Type B pancreatic cell (in vitro differentiated cells): ENCODE results near the gene SMIM5. TPM values are rescaled to one million over a fixed set of nuclear protein-coding genes. Genes with fewer than 3 reads are reported as not detected.
A peak's percentile ranks its signal among the peaks of the same experiment; 100 is the strongest.

Experiments used
- DNase-seq: peaks from one replicate; pipeline ENCODE4 v3.0.0; 2021; ENCODE audit warnings: mixed read lengths; ENCODE audit not compliant: unreplicated experiment; ENCODE audit errors: extremely low spot score
- H3K27ac Mint-ChIP-seq: 2 replicates; pipeline ENCODE4 v1.8.0; 2021; ENCODE audit warnings: mild to moderate bottlenecking, mixed read lengths
- H3K27me3 Mint-ChIP-seq: 2 replicates; pipeline ENCODE4 v1.8.0; 2021; ENCODE audit warnings: mixed read lengths
- H3K36me3 Mint-ChIP-seq: 2 replicates; pipeline ENCODE4 v1.8.0; 2021; ENCODE audit warnings: mixed read lengths
- H3K4me1 Mint-ChIP-seq: one replicate; pipeline ENCODE4 v1.8.0; 2021; ENCODE audit warnings: mixed read lengths; ENCODE audit not compliant: unreplicated experiment
- H3K4me3 Mint-ChIP-seq: 2 replicates; pipeline ENCODE4 v1.8.0; 2021; ENCODE audit warnings: mild to moderate bottlenecking, mixed read lengths
- H3K9me3 Mint-ChIP-seq: 2 replicates; pipeline ENCODE4 v1.8.0; 2021; ENCODE audit warnings: mixed read lengths
- total RNA-seq: library from RNA; stranded (reverse); gene quantifications from 2 replicates; pipeline ENCODE4 v1.2.1, GENCODE V29; 2021; ENCODE audit warnings: low replicate concordance
- TF ChIP-seq, protein P1 (sequence below): fragments of 200-600 bp; sonication (generic); conservative IDR thresholded peaks from 2 replicates; pipeline ENCODE4 v1.5.0; 2021; ENCODE audit warnings: antibody characterized with exemption, mild to moderate bottlenecking

Gene SMIM5
- total RNA-seq, 1 donor from 2014 or later: 9.3 TPM

DNA sequence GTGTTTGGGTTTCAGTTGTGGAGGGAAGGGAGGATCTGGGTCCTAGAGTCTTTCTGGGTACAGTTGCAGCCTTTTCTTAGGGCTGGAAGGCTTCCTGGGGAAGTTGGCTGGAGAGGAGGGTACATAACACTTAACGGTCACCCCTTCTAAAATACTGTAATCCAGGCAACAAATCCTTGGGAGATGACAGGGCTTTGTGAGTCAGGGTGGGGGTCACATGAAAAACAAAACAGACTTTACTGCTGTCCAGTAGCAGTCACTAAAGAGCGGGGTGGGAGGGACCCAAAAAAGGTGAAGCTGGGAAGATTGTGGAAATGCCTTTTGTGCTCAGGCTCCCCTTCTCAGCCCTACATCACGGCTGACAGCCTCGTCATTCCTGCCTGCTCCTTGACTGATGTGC, 40.3 kb downstream of the SMIM5 start:
- TF ChIP-seq, protein P1, sequence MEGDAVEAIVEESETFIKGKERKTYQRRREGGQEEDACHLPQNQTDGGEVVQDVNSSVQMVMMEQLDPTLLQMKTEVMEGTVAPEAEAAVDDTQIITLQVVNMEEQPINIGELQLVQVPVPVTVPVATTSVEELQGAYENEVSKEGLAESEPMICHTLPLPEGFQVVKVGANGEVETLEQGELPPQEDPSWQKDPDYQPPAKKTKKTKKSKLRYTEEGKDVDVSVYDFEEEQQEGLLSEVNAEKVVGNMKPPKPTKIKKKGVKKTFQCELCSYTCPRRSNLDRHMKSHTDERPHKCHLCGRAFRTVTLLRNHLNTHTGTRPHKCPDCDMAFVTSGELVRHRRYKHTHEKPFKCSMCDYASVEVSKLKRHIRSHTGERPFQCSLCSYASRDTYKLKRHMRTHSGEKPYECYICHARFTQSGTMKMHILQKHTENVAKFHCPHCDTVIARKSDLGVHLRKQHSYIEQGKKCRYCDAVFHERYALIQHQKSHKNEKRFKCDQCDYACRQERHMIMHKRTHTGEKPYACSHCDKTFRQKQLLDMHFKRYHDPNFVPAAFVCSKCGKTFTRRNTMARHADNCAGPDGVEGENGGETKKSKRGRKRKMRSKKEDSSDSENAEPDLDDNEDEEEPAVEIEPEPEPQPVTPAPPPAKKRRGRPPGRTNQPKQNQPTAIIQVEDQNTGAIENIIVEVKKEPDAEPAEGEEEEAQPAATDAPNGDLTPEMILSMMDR: no peak
- peaks cover 7% of the 10 kb centered on the region for H3K36me3 Mint-ChIP-seq
- no peaks in the 10 kb centered on the region for H3K27me3 Mint-ChIP-seq
- no peak overlapping the region for H3K4me3 Mint-ChIP-seq
- peak overlapping the region; percentile 46 for H3K27ac Mint-ChIP-seq
- peaks cover 2% of the 10 kb centered on the region for H3K4me1 Mint-ChIP-seq
- no peak for DNase-seq
- H3K9me3 Mint-ChIP-seq: no peaks in the 10 kb centered on the region

DNA sequence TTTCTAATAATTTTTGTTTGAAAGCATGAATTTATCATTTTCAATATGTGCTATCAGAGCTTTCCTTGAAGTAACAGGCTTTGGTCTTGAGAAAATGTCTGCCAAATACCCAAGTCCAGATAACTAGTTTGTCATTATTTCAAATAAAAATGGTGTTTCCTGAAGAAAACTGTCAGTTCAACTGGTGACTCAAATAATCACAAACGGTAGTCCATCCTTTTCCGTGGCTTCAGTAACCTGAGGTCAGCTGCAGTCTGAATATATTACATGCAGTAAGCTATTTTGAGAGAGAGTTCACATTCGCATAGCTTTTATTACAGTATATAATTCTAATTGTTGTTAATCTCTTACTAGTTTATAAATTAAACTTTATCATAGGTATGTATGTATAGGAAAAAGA, 43.2 kb downstream of the SMIM5 start:
- no peak for DNase-seq
- Mint-ChIP-seq H3K9me3 (no peaks in the 10 kb centered on the region), H3K27me3 (no peaks in the 10 kb centered on the region), H3K4me1 (peaks cover 13% of the 10 kb centered on the region), H3K36me3 (peaks cover 3% of the 10 kb centered on the region), H3K4me3 (no peak overlapping the region), H3K27ac (peak overlapping the region; percentile 23)
- TF ChIP-seq, protein P1: no peak

DNA sequence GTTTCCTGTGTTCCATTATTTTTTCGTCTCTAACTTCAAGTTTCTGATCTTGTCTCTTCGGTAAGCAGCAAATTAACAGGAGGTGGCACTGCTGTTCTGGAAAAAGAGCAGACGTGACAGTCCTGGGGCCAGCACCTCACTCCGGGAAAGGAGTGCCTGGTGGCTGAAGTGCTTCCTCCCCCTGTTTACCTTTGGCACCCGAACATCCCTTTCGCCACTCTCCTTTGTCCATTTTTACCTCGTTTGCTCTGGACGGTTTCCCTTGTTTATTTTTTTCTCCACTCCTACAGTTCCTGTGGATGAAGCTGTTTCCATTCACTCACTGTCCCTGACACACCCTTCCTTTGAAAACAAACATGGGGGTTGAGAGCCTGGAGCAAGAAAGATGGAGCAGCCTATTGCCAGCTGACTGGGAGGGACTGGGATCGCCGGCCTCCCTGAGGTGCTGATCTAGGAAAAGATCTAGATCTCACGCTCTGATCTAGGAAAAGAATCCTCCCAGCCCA, 46.5 kb downstream of the SMIM5 start:
- Mint-ChIP-seq H3K4me3 (no peak overlapping the region), H3K36me3 (peaks cover 13% of the 10 kb centered on the region), H3K27ac (peak overlapping the region; percentile 80), H3K4me1 (peaks cover 29% of the 10 kb centered on the region), H3K27me3 (no peaks in the 10 kb centered on the region), H3K9me3 (no peaks in the 10 kb centered on the region)
- TF ChIP-seq, protein P1: no peak
- DNase-seq: no peak

DNA sequence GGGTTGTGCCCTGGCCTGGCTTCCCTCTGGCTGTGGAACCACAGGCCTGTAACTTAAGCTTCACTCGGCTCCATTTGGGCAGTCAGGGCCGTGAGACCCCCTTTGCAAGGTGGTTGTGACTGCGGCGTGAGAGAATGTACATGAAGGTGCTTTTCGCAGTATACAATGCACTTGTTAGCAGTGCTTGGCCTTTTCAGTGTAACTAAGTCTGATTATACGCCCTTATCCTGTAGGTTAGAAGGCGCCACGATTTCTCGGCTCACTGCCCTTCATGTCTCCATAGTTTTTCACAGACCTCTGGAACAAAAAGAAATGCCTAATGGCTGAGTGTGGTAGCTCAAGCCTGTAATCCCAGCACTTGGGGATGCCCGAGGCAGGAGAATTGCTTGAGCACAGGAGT, 47.2 kb downstream of the SMIM5 start:
- H3K27ac Mint-ChIP-seq: peak overlapping the region; percentile 80
- DNase-seq: no peak
- no peak overlapping the region for H3K4me3 Mint-ChIP-seq

DNA sequence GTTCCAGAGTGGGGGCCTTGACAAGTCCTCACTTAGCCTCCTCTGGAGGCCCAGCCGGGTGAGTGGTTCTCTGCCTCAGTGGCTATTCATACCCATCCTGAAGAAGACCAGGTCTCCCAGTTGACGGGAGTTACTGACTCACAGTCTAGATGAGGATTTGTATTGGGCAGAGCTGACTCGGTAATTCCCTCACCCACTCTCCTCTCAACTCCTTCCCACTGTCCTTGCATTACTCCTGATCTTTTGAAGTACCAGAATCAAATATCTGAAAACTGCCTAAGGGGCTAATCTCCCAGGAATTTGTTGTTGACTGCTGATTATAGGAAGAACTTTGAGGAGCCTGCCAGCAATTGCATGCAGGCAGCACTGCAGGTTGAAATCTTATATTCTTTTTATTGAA, 48.1 kb downstream of the SMIM5 start:
- Mint-ChIP-seq H3K27ac (peak overlapping the region; percentile 80), H3K27me3 (no peaks in the 10 kb centered on the region), H3K36me3 (peaks cover 13% of the 10 kb centered on the region), H3K4me1 (peaks cover 42% of the 10 kb centered on the region), H3K4me3 (no peak overlapping the region), H3K9me3 (no peaks in the 10 kb centered on the region)
- no peak for DNase-seq
- TF ChIP-seq, protein P1: no peak

More for the DNA sequence above, 47.2 kb downstream of the SMIM5 start:
- TF ChIP-seq, protein P1: no peak
- no peaks in the 10 kb centered on the region for H3K27me3 Mint-ChIP-seq
- peaks cover 35% of the 10 kb centered on the region for H3K4me1 Mint-ChIP-seq
- H3K36me3 Mint-ChIP-seq: peaks cover 13% of the 10 kb centered on the region
- H3K9me3 Mint-ChIP-seq: no peaks in the 10 kb centered on the region

DNA sequence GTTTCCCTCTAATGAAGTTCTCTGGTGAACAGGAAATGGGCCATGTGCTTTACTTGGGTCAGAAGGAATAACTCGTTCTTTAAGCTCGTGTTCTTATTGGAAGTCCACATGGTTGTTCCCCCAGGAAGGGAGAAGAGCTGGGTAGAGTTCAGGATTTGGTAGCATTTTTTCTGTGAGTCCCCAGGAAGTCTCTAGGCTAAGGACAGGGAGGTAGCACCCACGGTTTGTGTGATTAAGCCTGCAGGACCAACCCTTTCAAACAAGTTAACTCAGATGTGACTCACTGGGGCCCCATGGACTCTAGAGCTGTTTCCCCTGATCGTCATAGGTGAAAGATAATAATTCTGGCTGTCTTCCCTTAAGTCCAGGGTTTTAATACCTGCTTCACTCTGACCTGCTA, 50.3 kb downstream of the SMIM5 start:
- Mint-ChIP-seq H3K27me3 (no peaks in the 10 kb centered on the region), H3K36me3 (peaks cover 13% of the 10 kb centered on the region), H3K4me3 (no peak overlapping the region), H3K27ac (peak overlapping the region; percentile 96), H3K4me1 (peaks cover 42% of the 10 kb centered on the region), H3K9me3 (no peaks in the 10 kb centered on the region)
- TF ChIP-seq, protein P1: no peak
- DNase-seq: no peak
